Heart left ventricle (tissue), 16 donors: ENCODE measurements around the gene LGALS3BP. TPM values are rescaled to one million over a fixed set of nuclear protein-coding genes. Genes with fewer than 3 reads are reported as not detected.

ENCODE experiments used
- ATAC-seq, 4 donors: fragments of 200-7000 bp; cut with Tn5 transposase; one replicate each; pipeline ENCODE4 v1.9.1; 2020 to 2022; ENCODE audit warnings: moderate library complexity in 4 of 4, mild to moderate bottlenecking in 3 of 4, moderate number of reproducible peaks in 1 of 4
- DNase-seq, 5 donors: peaks; one replicate each; pipeline ENCODE4 v3.0.0-alpha.2; 2020
- H3K27ac ChIP-seq, 12 donors: fragments of 200-600 bp; sonication (generic) in 4 of 12; one replicate each; pipeline versions ENCODE4 v1.5.0 to v1.8.0; 2016 to 2022; ENCODE audit warnings: mild to moderate bottlenecking in 2 of 12
- H3K27me3 ChIP-seq, 9 donors: fragments of 200-600 bp; sonication (generic) in 2 of 9; one replicate each; pipeline versions ENCODE4 v1.5.1 to v1.8.0; 2016 to 2022; ENCODE audit warnings: mild to moderate bottlenecking in 3 of 9
- H3K36me3 ChIP-seq, 9 donors: fragments of 200-600 bp; sonication (generic) in 2 of 9; one replicate each; pipeline versions ENCODE4 v1.5.0 to v1.8.0; 2018 to 2022; ENCODE audit warnings: mild to moderate bottlenecking in 2 of 9
- H3K4me1 ChIP-seq, 12 donors: fragments of 200-600 bp; sonication (generic) in 4 of 12; one replicate each; pipeline versions ENCODE4 v1.5.0 to v1.8.0; 2016 to 2022; ENCODE audit warnings: mild to moderate bottlenecking in 3 of 12
- H3K4me3 ChIP-seq, 12 donors: fragments of 200-600 bp; sonication (generic) in 4 of 12; one replicate each; pipeline versions ENCODE4 v1.5.0 to v1.8.0; 2017 to 2022; ENCODE audit warnings: mild to moderate bottlenecking in 9 of 12, moderate library complexity in 4 of 12
- H3K9me3 ChIP-seq, 12 donors: fragments of 200-600 bp; sonication (generic) in 4 of 12; one replicate each; pipeline versions ENCODE4 v1.5.0 to v1.8.0; 2016 to 2022; ENCODE audit warnings: mild to moderate bottlenecking in 1 of 12
- CTCF ChIP-seq, 12 donors: fragments of 200-600 bp; sonication (generic) in 4 of 12; IDR thresholded peaks; one replicate each; pipeline versions ENCODE4 v1.5.0 to v1.8.0; 2018 to 2022; ENCODE audit warnings: antibody characterized with exemption in 12 of 12, mild to moderate bottlenecking in 5 of 12
- POLR2A ChIP-seq, 2 donors: fragments of 450-650 bp; IDR thresholded peaks; one replicate each; pipeline ENCODE4 v1.6.1; 2017; ENCODE audit warnings: antibody characterized with exemption in 2 of 2, mild to moderate bottlenecking in 2 of 2, moderate library complexity in 2 of 2
- WGBS, 4 donors: extraction: QIAGEN DNeasy Blood & Tissue Kit in 2 of 4; methylation state at CpG; one replicate each; pipeline versions ENCODE4 v1.1.5 to v1.1.7; 2013 to 2018; 5-methylcytosine and 5-hydroxymethylcytosine counted together
- intact Hi-C, 10 donors: fragments of 100-400 bp; cut with DNase I; formaldehyde crosslinking; loops; one replicate each; pipeline versions ENCODE4 v1.11.1 to v1.14.2; 2022
- polyA plus RNA-seq, 2 donors: library from polyadenylated mRNA; stranded (reverse); fragments of 200-250 nt; gene quantifications; one replicate each; pipeline ENCODE4 v1.2.3, GENCODE V29; 2013
- total RNA-seq, 9 donors: library from RNA; depleted of rRNA in 2 of 9; stranded (reverse); fragments of >200 nt in 2 of 9; fragmentation: NEBNext Ultra II Directional in 3 of 9; extraction: Animal tissue kit (Norgen Biotek cat#: 25700) in 3 of 9; gene quantifications; one replicate each; pipeline versions ENCODE4 v1.1.0 to v1.2.4, GENCODE V29; 2016 to 2023
- donor health status: ischemic (EF 13 %, LVEDD 7.1; RV severe dilation, severe dysfunction).
- donor health status: healthy with polysubstance abuse.
- donor health status: DM: no; HTN: yes; CAD: no.
- donor health status: DM: no; HTN: no; CAD: no.
- donor health status: ischemic (EF 25% LVEDD 6.9; RV normal size, moderate dysfunction).
- donor health status: ischemic (EF 25% LVEDD 5.7; RV mildly dilated, moderate dysfunction).
- donor health status: healthy.
- donor health status: DM: yes; HTN: yes; CAD: no.
- donor health status: ischemic (EF 35%, LVEDD 5.7; RV mildly dilated, moderate dysfunction).
- donor health status: nonischemic (EF 11% LVEDD 7.7; RV severe dilation, severe dysfunction).
- donor health status: DM: yes; HTN: yes; CAD: no.
- donor health status: PGD.
- donor health status: ischemic (EF 29% LVEDD 5.4; RV normal size, mild dysfunction).
- donor health status: nonischemic (EF 23%, LVEDD 6.1; RV moderate dilation, normal function).

The LGALS3BP gene
- total and polyA plus RNA-seq, 11 donors, result 178 to 1,343 (median 547) TPM

- no peak for TF ChIP-seq POLR2A (IDR thresholded peaks at IDR 0.05)
- TF ChIP-seq CTCF (IDR thresholded peaks at IDR 0.05), result no peak
- ATAC-seq (no peak), DNase-seq (no peak)
- H3K27me3 ChIP-seq, result no peaks in the 10 kb centered on the region
- no peak overlapping the region for H3K27ac ChIP-seq
- H3K4me1 ChIP-seq, result peaks cover 0 to 9% (median 0%) of the 10 kb centered on the region in 12 donors
- intact Hi-C loops, result no loop called here
- WGBS, 4 donors, result 80 to 85% (median 84%) methylated on average over 10 of the region's 10 CpGs
- H3K9me3 ChIP-seq, result peaks cover 0 to 5% (median under 1%) of the 10 kb centered on the region in 12 donors
- H3K4me3 ChIP-seq, result no peak overlapping the region
- no peaks in the 10 kb centered on the region for H3K36me3 ChIP-seq
These were observed 34.8 kb downstream of the LGALS3BP start for GRCh38 chr17:78944956-78945355.

GRCh38 chr17:78944026-78944425, 35.7 kb downstream of the LGALS3BP start:
- DNase-seq (no peak), ATAC-seq (no peak)
- Histone ChIP-seq H3K9me3 (no peaks in the 10 kb centered on the region), H3K36me3 (no peaks in the 10 kb centered on the region), H3K27ac (no peak overlapping the region), H3K27me3 (no peaks in the 10 kb centered on the region), H3K4me1 (peaks cover 0 to 9% (median 0%) of the 10 kb centered on the region in 12 donors), H3K4me3 (no peak overlapping the region)
- intact Hi-C loops, result no loop called here
- no peak for TF ChIP-seq CTCF (IDR thresholded peaks at IDR 0.05)
- no peak for TF ChIP-seq POLR2A (IDR thresholded peaks at IDR 0.05)
- WGBS, 4 donors, result 89 to 93% (median 91%) methylated on average over 7 of the region's 7 CpGs

- Histone ChIP-seq H3K4me1 (peaks cover 0 to 9% (median 1%) of the 10 kb centered on the region in 12 donors), H3K27me3 (no peaks in the 10 kb centered on the region), H3K9me3 (no peaks in the 10 kb centered on the region), H3K27ac (no peak overlapping the region), H3K36me3 (no peaks in the 10 kb centered on the region), H3K4me3 (no peak overlapping the region)
- ATAC-seq (no peak), DNase-seq (no peak)
- intact Hi-C loops, result no loop called here
- 66 to 79% (median 71%) methylated on average over 6 of the region's 6 CpGs for WGBS, 4 donors
- TF ChIP-seq CTCF (IDR thresholded peaks at IDR 0.05) (no peak), POLR2A (IDR thresholded peaks at IDR 0.05) (no peak)
These were observed 39.0 kb downstream of the LGALS3BP start for GRCh38 chr17:78940708-78941107.

- TF ChIP-seq POLR2A (IDR thresholded peaks at IDR 0.05) (no peak), CTCF (IDR thresholded peaks at IDR 0.05) (no peak)
- Histone ChIP-seq H3K27me3 (no peaks in the 10 kb centered on the region), H3K4me3 (no peak overlapping the region), H3K27ac (no peak overlapping the region), H3K9me3 (no peaks in the 10 kb centered on the region), H3K4me1 (peaks cover 0 to 11% (median 5%) of the 10 kb centered on the region in 12 donors), H3K36me3 (no peaks in the 10 kb centered on the region)
- ATAC-seq (no peak), DNase-seq (no peak)
- WGBS, 4 donors, result 70 to 82% (median 76%) methylated on average over 5 of the region's 5 CpGs
- intact Hi-C loops, result no loop called here
These were observed 39.5 kb downstream of the LGALS3BP start for GRCh38 chr17:78940258-78940657.
